Measurements from ENCODE around the gene AKNA. TPM values are rescaled to one million over a fixed set of nuclear protein-coding genes. Genes with fewer than 3 reads are reported as not detected.

Gene AKNA
- polyA plus RNA-seq, 3 donors = 3.3 to 147 (median 7.3) TPM

DNA sequence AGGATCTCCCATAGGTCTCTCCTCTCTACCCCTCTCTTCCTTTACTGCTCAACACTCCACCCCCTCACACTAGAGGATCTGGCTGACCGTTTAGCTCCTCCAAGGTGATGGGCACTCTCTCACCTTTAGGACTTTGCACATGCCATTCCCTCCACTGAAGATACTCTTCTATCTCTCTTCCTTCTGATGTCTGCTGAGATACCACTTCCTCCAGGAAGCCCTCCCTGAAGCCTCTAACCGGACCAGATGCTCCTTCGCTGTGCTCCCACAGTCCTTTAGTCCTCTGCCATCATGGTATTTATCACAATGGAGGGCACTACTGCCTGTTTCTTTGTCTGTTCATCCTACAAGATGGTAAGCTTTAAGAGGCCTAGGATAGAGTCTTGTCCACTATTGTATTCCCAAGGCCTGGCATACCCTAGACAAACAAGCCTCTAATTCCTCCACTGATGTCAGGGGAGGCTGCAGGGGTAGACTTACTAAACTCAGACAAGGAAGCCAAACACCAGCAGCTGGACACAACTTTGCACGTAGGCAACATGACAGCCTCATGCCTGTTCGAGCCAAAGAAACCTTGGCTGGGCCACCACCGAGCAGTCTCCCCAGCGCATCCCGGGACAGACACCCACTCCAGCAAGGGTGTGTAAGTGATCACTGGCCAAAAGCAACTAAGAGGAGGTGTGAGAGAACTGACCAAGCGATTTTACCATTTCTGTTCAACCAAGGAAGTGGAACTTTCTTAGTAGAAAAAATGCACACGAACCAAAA is 37.9 kb downstream of the AKNA start:
- TF ChIP-seq, protein P1, sequence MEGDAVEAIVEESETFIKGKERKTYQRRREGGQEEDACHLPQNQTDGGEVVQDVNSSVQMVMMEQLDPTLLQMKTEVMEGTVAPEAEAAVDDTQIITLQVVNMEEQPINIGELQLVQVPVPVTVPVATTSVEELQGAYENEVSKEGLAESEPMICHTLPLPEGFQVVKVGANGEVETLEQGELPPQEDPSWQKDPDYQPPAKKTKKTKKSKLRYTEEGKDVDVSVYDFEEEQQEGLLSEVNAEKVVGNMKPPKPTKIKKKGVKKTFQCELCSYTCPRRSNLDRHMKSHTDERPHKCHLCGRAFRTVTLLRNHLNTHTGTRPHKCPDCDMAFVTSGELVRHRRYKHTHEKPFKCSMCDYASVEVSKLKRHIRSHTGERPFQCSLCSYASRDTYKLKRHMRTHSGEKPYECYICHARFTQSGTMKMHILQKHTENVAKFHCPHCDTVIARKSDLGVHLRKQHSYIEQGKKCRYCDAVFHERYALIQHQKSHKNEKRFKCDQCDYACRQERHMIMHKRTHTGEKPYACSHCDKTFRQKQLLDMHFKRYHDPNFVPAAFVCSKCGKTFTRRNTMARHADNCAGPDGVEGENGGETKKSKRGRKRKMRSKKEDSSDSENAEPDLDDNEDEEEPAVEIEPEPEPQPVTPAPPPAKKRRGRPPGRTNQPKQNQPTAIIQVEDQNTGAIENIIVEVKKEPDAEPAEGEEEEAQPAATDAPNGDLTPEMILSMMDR (IDR thresholded peaks at IDR 0.05) = no peak
- H2AFZ ChIP-seq (ENCODE audit: insufficient read depth, low read depth, low read length, poor library complexity, severe bottlenecking) = no peak overlapping the region
- H3K79me2 ChIP-seq (ENCODE audit: insufficient read depth, low read length) = peaks cover 16% of the 10 kb centered on the region
- no peak overlapping the region for H3K9ac ChIP-seq (ENCODE audit: insufficient read depth, low read length, poor library complexity, severe bottlenecking)
- H3K9me3 Mint-ChIP-seq = no peaks in the 10 kb centered on the region
- H4K20me1 ChIP-seq (ENCODE audit: insufficient read depth, low read length) = peaks cover 87% of the 10 kb centered on the region
- H3K9me3 ChIP-seq (replicated peaks in 1 of 2; ENCODE audit: control insufficient read depth in 1 of 2, insufficient read depth in 1 of 2, low read length in 2 of 2) = no peaks in the 10 kb centered on the region
- peaks cover 17% of the 10 kb centered on the region for H3K4me1 Mint-ChIP-seq
- no peaks in the 10 kb centered on the region for H3K4me1 ChIP-seq (ENCODE audit: control insufficient read depth in 1 of 2, insufficient read depth in 2 of 2, low read length in 2 of 2)
- WGBS (ENCODE audit: insufficient coverage) = 58% methylated on average over 3 of the region's 10 CpGs
- no peak overlapping the region for H3K4me2 ChIP-seq (replicated peaks; ENCODE audit: extremely low read depth, low read length, poor library complexity, severe bottlenecking)
- no peak overlapping the region for H3K4me3 Mint-ChIP-seq
- intact Hi-C loops (cut with micrococcal nuclease) = loop anchor here (5.0 to 10.0 kb wide), 4 partner anchors 37 to 305 kb away; partner anchors contain the start of genes AKNA (in 1 of the 2) and TEX53 (in 1 of the 2)
- H3K36me3 ChIP-seq (replicated peaks in 1 of 2; ENCODE audit: control insufficient read depth in 1 of 2, insufficient read depth in 2 of 2, low read length in 2 of 2) = peaks cover 94 to 98% of the 10 kb centered on the region in 2 donors
- no peaks in the 10 kb centered on the region for H3K27me3 ChIP-seq (ENCODE audit: control insufficient read depth in 2 of 2, insufficient read depth in 2 of 2, low read length in 2 of 2)
- no peak for DNase-seq
- H3K4me3 ChIP-seq (replicated peaks in 1 of 3; ENCODE audit: low read depth in 2 of 3, low read length in 3 of 3) = no peak overlapping the region
- peak overlapping the region in 1 of 2 donors; percentile 69 for H3K27ac ChIP-seq (ENCODE audit: low read depth in 1 of 2, low read length in 2 of 2)
- peaks cover 82 to 96% of the 10 kb centered on the region in 2 donors for H3K36me3 Mint-ChIP-seq
- H3K27me3 Mint-ChIP-seq (ENCODE audit: low read depth in 3 of 3) = no peaks in the 10 kb centered on the region
- peak overlapping the region; percentile 72 to 91 (median 85) for H3K27ac Mint-ChIP-seq

DNA sequence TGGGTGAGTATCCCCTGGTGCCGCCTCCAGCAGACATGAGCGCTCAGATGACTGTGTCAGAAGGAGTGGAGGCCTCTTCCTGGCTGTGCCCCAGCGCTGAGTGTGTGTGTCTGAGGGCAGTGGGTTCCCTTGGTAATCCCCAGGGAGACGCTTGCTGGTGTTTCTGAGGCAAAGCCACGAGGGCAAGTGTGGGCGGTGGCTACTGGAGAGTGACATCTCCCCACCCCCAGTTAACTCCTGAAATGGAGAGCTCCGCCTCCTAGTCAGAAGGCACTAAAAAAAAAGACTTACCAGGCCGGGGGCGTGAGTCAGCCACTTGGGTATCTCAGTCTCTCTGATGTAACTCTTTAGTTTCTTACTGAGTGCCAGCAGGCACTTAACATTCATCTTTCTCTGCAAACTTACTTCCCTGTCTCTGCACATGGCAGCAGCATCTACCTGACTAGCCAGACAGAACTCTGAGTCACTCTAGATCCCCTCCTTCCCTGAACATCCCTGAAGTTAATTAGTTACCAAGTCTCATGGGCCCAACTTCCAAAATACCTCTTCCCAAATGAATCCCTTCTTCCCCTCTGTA is 38.8 kb downstream of the AKNA start:
- no peaks in the 10 kb centered on the region for H3K27me3 ChIP-seq (ENCODE audit: control insufficient read depth in 2 of 2, insufficient read depth in 2 of 2, low read length in 2 of 2)
- peak; percentile 50 to 71 (median 64) for DNase-seq
- peaks cover 96 to 99% of the 10 kb centered on the region in 2 donors for H3K36me3 ChIP-seq (replicated peaks in 1 of 2; ENCODE audit: control insufficient read depth in 1 of 2, insufficient read depth in 2 of 2, low read length in 2 of 2)
- Mint-ChIP-seq H3K4me3 (no peak overlapping the region), H3K27me3 (ENCODE audit: low read depth in 3 of 3) (peaks cover 0 to 2% (median 0%) of the 10 kb centered on the region in 3 donors), H3K27ac (peak overlapping the region; percentile 72 to 91 (median 85)), H3K36me3 (peaks cover 86 to 97% of the 10 kb centered on the region in 2 donors), H3K4me1 (peaks cover 17% of the 10 kb centered on the region), H3K9me3 (no peaks in the 10 kb centered on the region)
- no peaks in the 10 kb centered on the region for H3K4me1 ChIP-seq (ENCODE audit: control insufficient read depth in 1 of 2, insufficient read depth in 2 of 2, low read length in 2 of 2)
- WGBS (ENCODE audit: insufficient coverage) = 27% methylated on average over 6 of the region's 9 CpGs
- peaks cover 92% of the 10 kb centered on the region for H4K20me1 ChIP-seq (ENCODE audit: insufficient read depth, low read length)
- peak overlapping the region in 1 of 2 donors; percentile 69 for H3K27ac ChIP-seq (ENCODE audit: low read depth in 1 of 2, low read length in 2 of 2)
- H3K4me2 ChIP-seq (replicated peaks; ENCODE audit: extremely low read depth, low read length, poor library complexity, severe bottlenecking) = no peak overlapping the region
- intact Hi-C loops (cut with micrococcal nuclease) = loop anchor here (5.0 to 10.0 kb wide), 4 partner anchors 38 to 306 kb away; partner anchors contain the start of genes AKNA (in 1 of the 2) and TEX53 (in 1 of the 2)
- TF ChIP-seq, protein P1 (IDR thresholded peaks at IDR 0.05) = no peak
- no peak overlapping the region for H2AFZ ChIP-seq (ENCODE audit: insufficient read depth, low read depth, low read length, poor library complexity, severe bottlenecking)
- no peak overlapping the region for H3K4me3 ChIP-seq (replicated peaks in 1 of 3; ENCODE audit: low read depth in 2 of 3, low read length in 3 of 3)
- no peak overlapping the region for H3K9ac ChIP-seq (ENCODE audit: insufficient read depth, low read length, poor library complexity, severe bottlenecking)
- H3K79me2 ChIP-seq (ENCODE audit: insufficient read depth, low read length) = peaks cover 16% of the 10 kb centered on the region
- H3K9me3 ChIP-seq (replicated peaks in 1 of 2; ENCODE audit: control insufficient read depth in 1 of 2, insufficient read depth in 1 of 2, low read length in 2 of 2) = no peaks in the 10 kb centered on the region
